ENCODE results near the gene AGBL4. TPM values are rescaled to one million over a fixed set of nuclear protein-coding genes. Genes with fewer than 3 reads are reported as not detected.

Gene AGBL4
- total RNA-seq, 1 experiment from 2014 or later: not detected

DNA sequence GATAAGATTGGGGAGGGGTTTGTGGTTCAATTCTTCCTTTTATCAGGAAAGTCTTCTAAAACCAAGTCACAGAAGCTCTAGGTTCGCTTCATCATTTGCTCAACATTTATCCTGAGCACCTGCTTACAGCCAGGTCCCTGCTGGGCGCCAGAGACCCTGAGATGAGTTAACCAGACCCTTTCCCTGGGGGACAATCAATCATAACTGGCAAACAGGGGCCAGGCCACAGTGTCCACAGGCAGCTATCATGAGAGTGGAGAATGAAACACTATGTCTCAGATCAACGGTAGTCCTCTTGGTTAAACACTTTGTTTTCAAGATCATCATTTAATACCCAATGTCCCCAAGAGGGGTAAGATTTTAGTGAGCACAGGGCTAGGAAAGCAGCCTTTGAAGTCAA, 1393.9 kb downstream of the AGBL4 start:
- DNase-seq: no peak
- H3K4me3 ChIP-seq: no peak overlapping the region
- H3K36me3 ChIP-seq: no peaks in the 10 kb centered on the region
- no peaks in the 10 kb centered on the region for H3K9me3 ChIP-seq
- peaks cover 3% of the 10 kb centered on the region; the same call in 1 of the 2 replicates for H3K27me3 ChIP-seq

GRCh38 chr1:48627486-48627885, 1396.3 kb downstream of the AGBL4 start:
- Histone ChIP-seq H3K9me3 (no peaks in the 10 kb centered on the region), H3K4me3 (no peak overlapping the region), H3K27me3 (peaks cover 3% of the 10 kb centered on the region; the same call in 1 of the 2 replicates), H3K36me3 (no peaks in the 10 kb centered on the region)
- no peak for DNase-seq

DNA sequence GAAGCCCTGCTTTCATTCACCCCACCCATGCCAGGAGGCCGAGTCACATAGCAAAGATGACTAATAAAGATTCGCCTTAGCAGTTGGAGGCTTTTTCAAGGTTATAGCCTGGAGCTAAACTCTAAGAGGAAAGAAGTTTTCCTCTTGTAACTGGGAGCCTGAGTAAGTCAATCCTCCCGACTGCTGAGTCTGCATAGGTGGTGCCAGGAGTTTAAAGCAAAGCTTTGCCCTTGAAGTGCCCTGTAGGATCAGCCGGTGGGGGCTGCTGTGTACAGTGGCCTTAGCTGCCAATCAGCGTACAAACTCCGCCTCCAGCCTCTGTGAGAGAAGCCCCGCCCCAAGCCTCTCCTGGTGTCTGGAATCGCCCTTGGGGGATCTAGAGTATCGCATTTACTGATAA, 1404.2 kb downstream of the AGBL4 start:
- DNase-seq: peak; percentile 29
- Histone ChIP-seq H3K9me3 (no peaks in the 10 kb centered on the region), H3K4me3 (no peak overlapping the region)

DNA sequence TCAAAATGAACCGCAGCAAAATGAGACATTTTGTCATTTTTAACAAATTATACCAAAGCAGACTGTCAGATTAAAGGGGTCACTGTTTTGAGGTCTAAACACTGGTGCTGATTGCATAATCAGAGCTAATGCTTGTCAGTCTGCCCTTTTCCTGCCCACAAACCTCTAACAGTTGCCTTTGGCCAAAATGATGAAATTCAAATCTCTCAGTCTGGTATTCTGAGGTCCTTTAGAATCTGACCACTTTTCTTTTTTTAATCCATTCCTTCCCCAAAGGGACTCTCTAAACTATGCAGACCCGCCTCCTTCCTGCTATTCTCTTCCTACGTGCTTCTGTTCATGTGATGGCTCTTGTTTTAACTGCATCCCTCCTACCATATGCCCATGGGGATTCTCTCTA, 1406.5 kb downstream of the AGBL4 start:
- Histone ChIP-seq H3K27me3 (no peaks in the 10 kb centered on the region), H3K36me3 (no peaks in the 10 kb centered on the region), H3K4me3 (no peak overlapping the region), H3K9me3 (no peaks in the 10 kb centered on the region)
- no peak for DNase-seq

More for the DNA sequence above, 1404.2 kb downstream of the AGBL4 start:
- H3K27me3 ChIP-seq: no peaks in the 10 kb centered on the region
- no peaks in the 10 kb centered on the region for H3K36me3 ChIP-seq

DNA sequence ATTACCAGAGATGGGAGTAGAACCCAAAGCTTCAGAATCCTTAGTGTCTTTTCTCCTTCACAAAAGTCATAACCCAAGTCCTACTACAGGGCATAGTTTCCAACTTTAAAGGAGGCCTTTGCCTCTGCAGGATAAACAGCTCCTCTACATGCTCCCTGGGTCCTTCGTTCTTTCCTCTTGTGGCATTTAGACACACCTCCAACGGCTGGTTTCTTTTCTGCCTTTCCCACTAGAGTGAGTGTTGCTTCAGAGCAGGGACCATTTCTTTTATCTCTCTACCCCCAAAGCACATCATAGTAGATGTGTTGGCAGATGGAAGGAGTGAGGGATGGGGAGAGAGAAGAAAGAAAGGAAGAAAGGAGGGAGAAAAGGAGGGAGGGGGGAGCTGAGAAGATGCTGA, 1407.0 kb downstream of the AGBL4 start:
- no peaks in the 10 kb centered on the region for H3K27me3 ChIP-seq
- H3K4me3 ChIP-seq: no peak overlapping the region
- no peaks in the 10 kb centered on the region for H3K36me3 ChIP-seq
- no peak for DNase-seq
- H3K9me3 ChIP-seq: no peaks in the 10 kb centered on the region

DNA sequence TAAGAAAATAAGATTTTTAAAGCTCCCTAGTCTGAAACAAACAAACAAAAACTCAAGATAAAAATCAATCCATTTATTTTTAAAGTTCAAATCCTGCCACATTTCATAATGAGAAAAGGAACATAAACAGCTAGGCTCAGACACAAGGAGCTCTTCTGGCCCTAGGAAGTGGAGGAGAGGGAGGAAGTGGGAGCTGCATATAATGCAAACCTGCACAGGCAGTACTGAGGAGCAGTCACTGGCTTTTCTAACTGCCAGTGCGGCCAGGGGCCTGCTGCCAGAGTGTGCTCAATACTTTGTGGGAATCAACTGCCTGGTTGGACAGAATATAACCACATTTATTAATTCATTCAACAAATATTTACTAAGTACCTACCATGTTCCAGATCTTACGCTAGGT, 1411.9 kb downstream of the AGBL4 start:
- Histone ChIP-seq H3K36me3 (no peaks in the 10 kb centered on the region), H3K9me3 (no peaks in the 10 kb centered on the region), H3K27me3 (no peaks in the 10 kb centered on the region; the same call in 1 of the 2 replicates), H3K4me3 (no peak overlapping the region)
- no peak for DNase-seq

DNA sequence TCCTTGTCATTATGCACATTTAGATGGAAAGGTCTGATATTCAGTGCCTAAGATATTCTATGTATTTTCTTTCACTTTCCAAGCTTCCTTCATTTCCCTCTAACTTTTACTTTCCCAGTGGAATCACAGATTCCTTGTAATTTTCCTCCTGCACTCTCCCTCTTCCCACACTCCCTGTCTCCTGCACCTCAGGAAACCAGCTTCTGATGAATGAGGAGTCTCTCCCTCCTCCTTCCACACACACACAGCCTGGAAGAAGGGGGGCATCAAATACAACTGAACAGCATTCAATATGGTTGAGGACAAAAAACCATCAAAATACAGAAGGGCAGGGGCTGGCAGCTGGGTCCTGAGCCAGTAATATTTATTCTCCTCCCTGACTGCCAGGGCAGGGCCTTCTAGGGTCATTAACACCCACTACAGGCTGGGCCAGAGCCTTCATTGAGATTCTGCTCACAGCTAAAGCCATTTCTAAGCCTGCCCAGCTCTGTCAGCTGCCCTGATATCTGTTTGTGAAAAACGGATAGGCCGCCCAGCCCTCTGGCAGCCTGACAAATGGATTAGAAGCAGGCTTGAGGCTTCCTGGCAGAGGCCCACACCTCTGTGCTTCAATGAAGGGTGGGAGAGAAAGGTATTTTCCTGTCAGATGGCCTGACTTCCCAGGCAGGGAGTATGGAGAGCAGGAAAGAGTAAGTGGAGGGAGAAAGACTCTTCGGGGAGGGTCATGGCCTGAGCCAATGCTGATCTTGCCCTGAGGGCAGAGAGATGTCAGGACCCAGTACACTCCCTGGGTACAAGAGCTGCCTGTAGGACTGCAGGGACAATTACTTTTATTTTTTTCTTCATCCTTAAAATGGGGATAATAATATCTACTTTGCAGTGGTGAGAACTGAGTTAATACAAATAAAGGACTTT, 1412.9 kb downstream of the AGBL4 start:
- Histone ChIP-seq H3K27me3 (no peaks in the 10 kb centered on the region; the same call in 1 of the 2 replicates), H3K9me3 (no peaks in the 10 kb centered on the region), H3K36me3 (no peaks in the 10 kb centered on the region), H3K4me3 (no peak overlapping the region)
- no peak for DNase-seq

GRCh38 chr1:48608882-48609281, 1414.9 kb downstream of the AGBL4 start:
- H3K36me3 ChIP-seq: no peaks in the 10 kb centered on the region
- DNase-seq: no peak
- no peak overlapping the region for H3K4me3 ChIP-seq
- no peaks in the 10 kb centered on the region for H3K9me3 ChIP-seq
- H3K27me3 ChIP-seq: no peaks in the 10 kb centered on the region; the same call in 1 of the 2 replicates

DNA sequence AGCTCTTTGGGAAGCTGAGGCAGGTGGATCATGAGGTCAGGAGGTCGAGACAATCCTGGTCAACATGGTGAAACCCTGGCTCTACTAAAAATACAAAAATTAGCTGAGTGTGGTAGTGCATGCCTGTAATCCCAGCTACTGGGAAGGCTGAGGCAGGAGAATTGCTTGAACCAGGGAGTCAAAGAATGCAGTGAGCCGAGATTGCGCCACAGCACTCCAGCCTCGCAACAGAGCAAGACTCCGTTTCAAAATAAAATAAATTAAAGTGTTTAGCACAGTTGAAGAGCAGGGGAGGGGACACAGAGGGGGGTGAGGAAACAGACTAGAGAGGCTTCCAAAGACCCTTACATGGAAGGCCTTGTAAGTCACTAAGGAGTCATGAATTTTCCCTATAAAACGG, 1420.5 kb downstream of the AGBL4 start:
- no peaks in the 10 kb centered on the region for H3K9me3 ChIP-seq
- H3K36me3 ChIP-seq: no peaks in the 10 kb centered on the region
- H3K4me3 ChIP-seq: no peak overlapping the region
- H3K27me3 ChIP-seq: no peaks in the 10 kb centered on the region; the same call in 1 of the 2 replicates
- no peak for DNase-seq

- H3K27me3 ChIP-seq: no peaks in the 10 kb centered on the region
- no peaks in the 10 kb centered on the region for H3K9me3 ChIP-seq
- no peak for DNase-seq
- no peaks in the 10 kb centered on the region for H3K36me3 ChIP-seq
- no peak overlapping the region for H3K4me3 ChIP-seq
Observed at GRCh38 chr1:48602349-48602748, 1421.4 kb downstream of the AGBL4 start.

DNA sequence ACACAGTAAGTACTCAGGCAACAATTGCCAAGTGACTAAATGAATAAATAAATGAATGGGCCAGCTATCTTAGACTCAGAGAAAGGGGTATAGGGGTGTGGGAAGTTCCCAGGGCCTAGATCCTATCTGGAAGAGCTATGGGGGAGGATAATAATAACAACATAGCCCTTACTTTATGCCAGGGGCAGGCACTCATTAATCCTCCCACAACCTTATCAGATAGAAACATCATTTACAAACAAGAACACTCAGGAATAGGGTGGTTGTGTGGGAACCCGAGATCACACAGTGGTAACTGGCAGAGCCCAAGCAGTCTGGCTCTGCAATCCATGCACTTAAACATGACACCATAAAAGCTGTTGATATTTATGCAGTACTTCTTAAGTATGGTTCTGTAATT, 1423.6 kb downstream of the AGBL4 start:
- no peaks in the 10 kb centered on the region for H3K27me3 ChIP-seq
- DNase-seq: no peak
- no peaks in the 10 kb centered on the region for H3K36me3 ChIP-seq
- no peaks in the 10 kb centered on the region for H3K9me3 ChIP-seq
- H3K4me3 ChIP-seq: no peak overlapping the region

DNA sequence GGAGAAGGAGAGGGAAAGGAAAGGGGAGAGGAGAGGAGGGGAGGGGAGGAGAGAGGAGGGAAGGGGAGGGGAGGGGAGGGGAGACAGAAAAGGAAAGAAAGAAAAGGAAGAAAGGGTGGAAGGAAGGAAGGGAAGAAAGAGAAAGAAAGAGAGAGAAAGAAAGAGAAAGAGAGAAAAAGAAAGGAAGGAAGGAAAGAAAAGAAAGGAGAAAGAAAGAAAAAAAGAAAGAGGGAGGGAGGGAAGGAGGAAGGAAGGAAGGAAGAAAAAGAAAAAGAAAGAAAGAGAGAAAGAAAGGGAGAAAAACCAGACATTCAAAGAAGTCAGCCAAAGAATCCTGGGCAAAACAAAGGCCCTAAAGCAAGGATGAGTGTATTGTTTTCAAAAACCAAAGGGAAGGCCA, 1426.1 kb downstream of the AGBL4 start:
- no peaks in the 10 kb centered on the region for H3K36me3 ChIP-seq
- no peak overlapping the region for H3K4me3 ChIP-seq
- no peaks in the 10 kb centered on the region for H3K9me3 ChIP-seq
- H3K27me3 ChIP-seq: no peaks in the 10 kb centered on the region
- DNase-seq: no peak

DNA sequence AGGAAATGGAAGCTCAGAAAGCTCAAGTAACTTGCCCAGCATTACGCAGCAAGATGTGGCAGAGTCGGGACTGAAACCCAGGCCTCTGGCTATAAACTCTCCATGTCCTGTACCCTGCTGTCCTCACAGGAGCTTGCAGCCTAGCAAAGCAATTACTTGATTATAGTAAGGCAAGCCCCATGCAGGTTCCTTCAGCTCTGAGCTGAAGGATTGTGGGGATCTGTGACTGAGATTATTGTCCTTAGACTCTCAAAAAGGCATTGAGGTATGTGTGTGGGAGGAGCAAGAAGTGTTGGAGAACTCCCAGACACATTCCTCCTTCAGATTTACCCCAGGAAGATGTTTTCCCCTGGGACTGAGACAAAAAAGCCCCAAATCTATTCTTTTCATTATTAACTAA, 1427.7 kb downstream of the AGBL4 start:
- H3K36me3 ChIP-seq: no peaks in the 10 kb centered on the region
- no peaks in the 10 kb centered on the region for H3K27me3 ChIP-seq
- no peak for DNase-seq
- no peaks in the 10 kb centered on the region for H3K9me3 ChIP-seq
- H3K4me3 ChIP-seq: no peak overlapping the region

- Histone ChIP-seq H3K9me3 (no peaks in the 10 kb centered on the region), H3K27me3 (no peaks in the 10 kb centered on the region), H3K36me3 (no peaks in the 10 kb centered on the region), H3K4me3 (no peak overlapping the region)
- DNase-seq: no peak
Observed at GRCh38 chr1:48595613-48596012, 1428.1 kb downstream of the AGBL4 start.

GRCh38 chr1:48592330-48592729, 1431.4 kb downstream of the AGBL4 start:
- DNase-seq: no peak
- Histone ChIP-seq H3K27me3 (no peaks in the 10 kb centered on the region), H3K4me3 (no peak overlapping the region), H3K36me3 (no peaks in the 10 kb centered on the region), H3K9me3 (no peaks in the 10 kb centered on the region)

- H3K36me3 ChIP-seq: no peaks in the 10 kb centered on the region
- DNase-seq: no peak
- H3K4me3 ChIP-seq: no peak overlapping the region
- H3K9me3 ChIP-seq: no peaks in the 10 kb centered on the region
- H3K27me3 ChIP-seq: no peaks in the 10 kb centered on the region
Observed at GRCh38 chr1:48591181-48591580, 1432.6 kb downstream of the AGBL4 start.

DNA sequence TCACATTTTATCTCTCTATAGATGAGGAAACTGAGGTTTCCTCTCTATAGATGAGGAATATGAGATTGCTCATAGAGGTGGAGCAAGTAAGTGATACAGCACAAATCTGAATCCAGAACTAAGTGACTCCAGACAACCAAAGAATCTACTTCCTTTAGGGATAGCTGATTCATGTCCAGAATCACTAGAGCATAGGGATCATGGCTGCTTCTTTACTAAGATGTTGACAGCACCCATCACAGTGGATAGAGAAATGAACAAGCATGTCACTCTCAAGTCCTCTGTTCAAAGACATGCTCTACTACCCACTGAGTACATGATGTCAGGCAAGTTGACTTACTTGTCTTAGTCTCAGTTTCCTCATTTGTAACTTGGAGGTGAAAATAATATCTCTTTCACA, 1435.7 kb downstream of the AGBL4 start:
- H3K27me3 ChIP-seq: no peaks in the 10 kb centered on the region
- no peaks in the 10 kb centered on the region for H3K9me3 ChIP-seq
- no peak overlapping the region for H3K4me3 ChIP-seq
- no peaks in the 10 kb centered on the region for H3K36me3 ChIP-seq
- DNase-seq: no peak

- H3K4me3 ChIP-seq: no peak overlapping the region
- no peak for DNase-seq
- no peaks in the 10 kb centered on the region for H3K27me3 ChIP-seq
- no peaks in the 10 kb centered on the region for H3K9me3 ChIP-seq
- H3K36me3 ChIP-seq: no peaks in the 10 kb centered on the region
Observed at GRCh38 chr1:48582408-48582807, 1441.3 kb downstream of the AGBL4 start.
